GM18499 (cell line): ENCODE data around the gene FKBP11.

Experiments used
- ATAC-seq: cut with Tn5 transposase; IDR thresholded peaks from one replicate; pipeline ENCODE4 v1.9.1; 2021; ENCODE audit warnings: moderate number of reproducible peaks; ENCODE audit not compliant: insufficient read depth, unreplicated experiment

Gene FKBP11

GRCh38 chr12:48925304-48926011 is at the start of gene FKBP11:
Gene FKBP11, minus strand, starts transcription at chr12:48925492. Its CDS starts 64 bp downstream, at chr12:48925428.
- ATAC-seq: no peak

GRCh38 chr12:48973941-48974673 is 48.8 kb upstream of the FKBP11 start:
- ATAC-seq: no peak

GRCh38 chr12:48973531-48973930 is 48.2 kb upstream of the FKBP11 start:
- ATAC-seq: no peak

- ATAC-seq: no peak
Observed at GRCh38 chr12:48972952-48973483, 47.7 kb upstream of the FKBP11 start.

- ATAC-seq: no peak
Observed at GRCh38 chr12:48972213-48972951, 47.1 kb upstream of the FKBP11 start.

- ATAC-seq: no peak
Observed at GRCh38 chr12:48970702-48971334, 45.5 kb upstream of the FKBP11 start.

- no peak for ATAC-seq
Observed at GRCh38 chr12:48969833-48970701, 44.8 kb upstream of the FKBP11 start.

GRCh38 chr12:48969160-48969771 is 44.0 kb upstream of the FKBP11 start:
- no peak for ATAC-seq

GRCh38 chr12:48968467-48968866 is 43.2 kb upstream of the FKBP11 start:
- no peak for ATAC-seq

GRCh38 chr12:48967991-48968390 is 42.7 kb upstream of the FKBP11 start:
- ATAC-seq: no peak

- no peak for ATAC-seq
Observed at GRCh38 chr12:48966177-48966895, 41.0 kb upstream of the FKBP11 start.

GRCh38 chr12:48965298-48965838 is 40.1 kb upstream of the FKBP11 start:
- ATAC-seq: no peak

- no peak for ATAC-seq
Observed at GRCh38 chr12:48961801-48962200, 36.5 kb upstream of the FKBP11 start.

- no peak for ATAC-seq
Observed at GRCh38 chr12:48961331-48961730, 36.0 kb upstream of the FKBP11 start.

- ATAC-seq: no peak
Observed at GRCh38 chr12:48960834-48961233, 35.5 kb upstream of the FKBP11 start.

- no peak for ATAC-seq
Observed at GRCh38 chr12:48958049-48958388, 32.7 kb upstream of the FKBP11 start.

- ATAC-seq: no peak
Observed at GRCh38 chr12:48957141-48958048, 32.1 kb upstream of the FKBP11 start, which contains the start of gene ARF3. Gene ARF3, minus strand, starts transcription at chr12:48957487. Its CDS starts 16,392 bp downstream, at chr12:48941095.
